Sigmoid colon (tissue), 4 donors: ENCODE data around the gene MIOS.

Source experiments
- EP300 ChIP-seq, 4 donors: sonication (generic); formaldehyde crosslinking; IDR thresholded peaks; one replicate each; pipeline ENCODE4 v1.6.1; 2017; ENCODE audit warnings: antibody characterized with exemption in 4 of 4
- POLR2A ChIP-seq, 2 donors: fragments of 450-650 bp; IDR thresholded peaks; one replicate each; pipeline ENCODE4 v1.6.1; 2016; ENCODE audit warnings: antibody characterized with exemption in 2 of 2, mild to moderate bottlenecking in 2 of 2, moderate library complexity in 2 of 2
- POLR2AphosphoS5 ChIP-seq, 4 donors: sonication (generic); formaldehyde crosslinking; IDR thresholded peaks; one replicate each; pipeline ENCODE4 v1.6.1; 2017; ENCODE audit warnings: antibody characterized with exemption in 4 of 4
- TF ChIP-seq, protein P1 (sequence below), 4 experiments: fragments of 450-650 bp in 3 of 4; fragments of 200-600 bp in 1 of 4; IDR thresholded peaks; one replicate each; pipeline ENCODE4 v1.5.1; 2016 to 2019; ENCODE audit warnings: antibody characterized with exemption in 4 of 4, mild to moderate bottlenecking in 3 of 4, moderate library complexity in 2 of 4

DNA sequence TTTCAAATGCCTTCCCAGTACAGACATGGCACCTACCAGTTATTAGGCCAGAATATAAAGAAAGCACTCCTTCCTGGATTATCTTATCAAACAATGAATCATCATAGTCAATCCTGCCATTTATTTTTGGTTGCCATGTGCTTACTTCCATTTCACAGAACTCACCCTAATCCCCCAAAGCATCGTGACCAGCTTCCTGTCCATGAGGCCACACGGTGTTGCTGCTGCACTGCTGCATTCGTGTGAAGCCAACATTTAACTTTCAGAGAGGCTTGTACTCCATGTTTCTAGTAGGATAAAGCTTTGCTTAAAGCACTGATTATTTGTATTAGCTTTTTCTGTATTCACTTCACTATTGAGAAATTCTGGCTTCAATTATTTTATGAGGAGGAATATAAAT lies 45.4 kb upstream of the MIOS start:
- TF ChIP-seq, protein P1, sequence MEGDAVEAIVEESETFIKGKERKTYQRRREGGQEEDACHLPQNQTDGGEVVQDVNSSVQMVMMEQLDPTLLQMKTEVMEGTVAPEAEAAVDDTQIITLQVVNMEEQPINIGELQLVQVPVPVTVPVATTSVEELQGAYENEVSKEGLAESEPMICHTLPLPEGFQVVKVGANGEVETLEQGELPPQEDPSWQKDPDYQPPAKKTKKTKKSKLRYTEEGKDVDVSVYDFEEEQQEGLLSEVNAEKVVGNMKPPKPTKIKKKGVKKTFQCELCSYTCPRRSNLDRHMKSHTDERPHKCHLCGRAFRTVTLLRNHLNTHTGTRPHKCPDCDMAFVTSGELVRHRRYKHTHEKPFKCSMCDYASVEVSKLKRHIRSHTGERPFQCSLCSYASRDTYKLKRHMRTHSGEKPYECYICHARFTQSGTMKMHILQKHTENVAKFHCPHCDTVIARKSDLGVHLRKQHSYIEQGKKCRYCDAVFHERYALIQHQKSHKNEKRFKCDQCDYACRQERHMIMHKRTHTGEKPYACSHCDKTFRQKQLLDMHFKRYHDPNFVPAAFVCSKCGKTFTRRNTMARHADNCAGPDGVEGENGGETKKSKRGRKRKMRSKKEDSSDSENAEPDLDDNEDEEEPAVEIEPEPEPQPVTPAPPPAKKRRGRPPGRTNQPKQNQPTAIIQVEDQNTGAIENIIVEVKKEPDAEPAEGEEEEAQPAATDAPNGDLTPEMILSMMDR (IDR thresholded peaks at IDR 0.05): no peak
- no peak for TF ChIP-seq POLR2A (IDR thresholded peaks at IDR 0.05)
- no peak for TF ChIP-seq POLR2AphosphoS5 (IDR thresholded peaks at IDR 0.05)
- TF ChIP-seq EP300 (IDR thresholded peaks at IDR 0.05): no peak
